Tibial nerve (tissue), 4 donors: ENCODE results near the gene RBM33. TPM values are rescaled to one million over a fixed set of nuclear protein-coding genes. Genes with fewer than 3 reads are reported as not detected.
A peak's percentile ranks its signal among the peaks of the same experiment; 100 is the strongest.

ENCODE experiments used
- DNase-seq, 2 donors: peaks; one replicate each; pipeline ENCODE4 v3.0.0-alpha.2; 2019; ENCODE audit warnings: low spot score in 2 of 2
- H3K27ac ChIP-seq, 4 donors: fragments of 200-600 bp; sonication (generic) in 3 of 4; one replicate each; pipeline ENCODE4 v1.5.1; 2017 to 2019; ENCODE audit warnings: mild to moderate bottlenecking in 1 of 4
- H3K27me3 ChIP-seq, 2 donors: fragments of 200-600 bp; sonication (generic) in 1 of 2; one replicate each; pipeline versions ENCODE4 v1.5.1 to v1.6.0; 2017 to 2019
- H3K36me3 ChIP-seq, 3 donors: fragments of 200-600 bp; sonication (generic); one replicate each; pipeline ENCODE4 v1.5.1; 2018 to 2019
- H3K4me1 ChIP-seq, 4 donors: fragments of 200-600 bp; sonication (generic) in 3 of 4; one replicate each; pipeline ENCODE4 v1.5.1; 2017 to 2019
- H3K4me3 ChIP-seq, 4 donors: fragments of 200-600 bp; sonication (generic) in 3 of 4; one replicate each; pipeline ENCODE4 v1.5.1; 2017 to 2019; ENCODE audit warnings: mild to moderate bottlenecking in 1 of 4, moderate library complexity in 1 of 4
- H3K9me3 ChIP-seq, 4 donors: fragments of 200-600 bp; sonication (generic) in 3 of 4; one replicate each; pipeline ENCODE4 v1.5.1; 2017 to 2019
- EP300 ChIP-seq, 2 donors: sonication (generic); formaldehyde crosslinking; IDR thresholded peaks; one replicate each; pipeline ENCODE4 v1.6.1; 2017; ENCODE audit warnings: antibody characterized with exemption in 2 of 2, mild to moderate bottlenecking in 1 of 2
- POLR2A ChIP-seq, 2 donors: fragments of 450-650 bp; IDR thresholded peaks; one replicate each; pipeline ENCODE4 v1.6.1; 2017; ENCODE audit warnings: antibody characterized with exemption in 2 of 2, mild to moderate bottlenecking in 2 of 2, moderate library complexity in 2 of 2
- WGBS, 2 donors: methylation state at CpG; one replicate each; pipeline ENCODE4 v1.1.5; 2018; 5-methylcytosine and 5-hydroxymethylcytosine counted together
- total RNA-seq, 4 donors: library from RNA; depleted of rRNA; stranded (reverse); fragments of >200 nt; gene quantifications; one replicate each; pipeline ENCODE4 v1.1.0, GENCODE V29; 2016
- TF ChIP-seq, protein P1 (sequence below), 5 experiments: fragments of 200-600 bp in 3 of 5; fragments of 450-650 bp in 2 of 5; sonication (generic) in 3 of 5; IDR thresholded peaks; one replicate each; pipeline ENCODE4 v1.5.1; 2016 to 2019; ENCODE audit warnings: antibody characterized with exemption in 5 of 5, mild to moderate bottlenecking in 3 of 5, moderate library complexity in 2 of 5

Gene RBM33
- total RNA-seq, 4 donors from 2014 or later = 85.0 to 92.4 (median 88.3) TPM

DNA sequence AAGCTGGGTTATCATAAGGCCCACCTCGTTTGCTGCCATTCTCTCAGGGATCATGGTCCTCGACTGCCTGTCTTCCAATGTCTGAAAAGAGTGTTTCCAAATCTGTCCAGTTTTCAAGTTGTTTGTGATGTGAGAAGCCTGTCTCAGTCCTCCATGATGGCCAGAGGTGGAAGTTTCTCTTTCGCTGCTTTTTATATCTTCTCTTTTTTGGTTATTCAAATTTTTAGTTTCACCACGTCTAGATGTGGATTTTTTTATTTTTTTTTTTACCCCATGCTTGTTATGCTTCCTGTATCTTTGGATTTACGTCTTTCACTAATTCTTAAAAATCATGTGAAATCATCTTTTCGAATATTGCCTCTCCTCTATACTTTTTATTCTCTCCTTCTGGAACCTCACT, 6.1 kb upstream of the RBM33 start:
- TF ChIP-seq POLR2A (IDR thresholded peaks at IDR 0.05) (no peak), EP300 (IDR thresholded peaks at IDR 0.05) (no peak)
- TF ChIP-seq, protein P1, sequence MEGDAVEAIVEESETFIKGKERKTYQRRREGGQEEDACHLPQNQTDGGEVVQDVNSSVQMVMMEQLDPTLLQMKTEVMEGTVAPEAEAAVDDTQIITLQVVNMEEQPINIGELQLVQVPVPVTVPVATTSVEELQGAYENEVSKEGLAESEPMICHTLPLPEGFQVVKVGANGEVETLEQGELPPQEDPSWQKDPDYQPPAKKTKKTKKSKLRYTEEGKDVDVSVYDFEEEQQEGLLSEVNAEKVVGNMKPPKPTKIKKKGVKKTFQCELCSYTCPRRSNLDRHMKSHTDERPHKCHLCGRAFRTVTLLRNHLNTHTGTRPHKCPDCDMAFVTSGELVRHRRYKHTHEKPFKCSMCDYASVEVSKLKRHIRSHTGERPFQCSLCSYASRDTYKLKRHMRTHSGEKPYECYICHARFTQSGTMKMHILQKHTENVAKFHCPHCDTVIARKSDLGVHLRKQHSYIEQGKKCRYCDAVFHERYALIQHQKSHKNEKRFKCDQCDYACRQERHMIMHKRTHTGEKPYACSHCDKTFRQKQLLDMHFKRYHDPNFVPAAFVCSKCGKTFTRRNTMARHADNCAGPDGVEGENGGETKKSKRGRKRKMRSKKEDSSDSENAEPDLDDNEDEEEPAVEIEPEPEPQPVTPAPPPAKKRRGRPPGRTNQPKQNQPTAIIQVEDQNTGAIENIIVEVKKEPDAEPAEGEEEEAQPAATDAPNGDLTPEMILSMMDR (IDR thresholded peaks at IDR 0.05) = no peak
- 89 to 91% methylated on average over 6 of the region's 6 CpGs for WGBS, 2 donors
- peaks cover 0 to 39% (median 0%) of the 10 kb centered on the region in 4 donors for H3K9me3 ChIP-seq

DNA sequence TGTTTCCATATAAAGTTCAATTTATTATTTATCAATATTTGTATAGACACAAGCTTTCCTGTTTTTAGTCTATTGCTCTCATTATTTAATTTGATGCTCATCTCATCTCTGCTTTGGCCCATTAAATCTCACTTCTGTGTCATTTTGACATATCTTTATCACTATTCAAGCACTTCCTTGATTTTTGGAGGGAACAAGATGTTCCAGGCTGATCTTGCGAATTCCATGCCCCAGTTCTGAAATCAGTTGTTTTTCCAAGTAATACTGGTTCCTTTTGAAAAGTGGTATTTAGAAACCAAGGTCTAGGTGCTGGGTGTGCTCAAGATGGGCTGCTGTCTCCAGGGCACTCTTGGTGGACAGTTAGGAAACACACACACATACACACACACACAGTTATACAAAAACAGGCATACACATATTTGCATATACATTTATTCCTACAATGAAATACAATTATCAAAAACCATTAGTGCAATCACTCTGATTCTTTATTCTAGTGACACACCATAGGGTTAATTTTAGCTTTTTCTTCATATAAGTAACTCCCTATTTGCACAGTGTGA, 4.4 kb upstream of the RBM33 start:
- no peak for DNase-seq
- H3K27me3 ChIP-seq = no peaks in the 10 kb centered on the region
- H3K4me1 ChIP-seq = peaks cover 0 to 7% (median 3%) of the 10 kb centered on the region in 4 donors
- no peak overlapping the region for H3K27ac ChIP-seq
- H3K36me3 ChIP-seq = peaks cover 0 to 34% (median 0%) of the 10 kb centered on the region in 3 donors
- 98% methylated on average over 1 of the region's 1 CpG for WGBS, 2 donors
- no peak overlapping the region for H3K4me3 ChIP-seq
- peaks cover 0 to 26% (median 0%) of the 10 kb centered on the region in 4 donors for H3K9me3 ChIP-seq
- no peak for TF ChIP-seq POLR2A (IDR thresholded peaks at IDR 0.05)
- TF ChIP-seq, protein P1 (IDR thresholded peaks at IDR 0.05) = no peak
- TF ChIP-seq EP300 (IDR thresholded peaks at IDR 0.05) = no peak

More for the DNA sequence above, 6.1 kb upstream of the RBM33 start:
- Histone ChIP-seq H3K36me3 (peaks cover 0 to 34% (median 0%) of the 10 kb centered on the region in 3 donors), H3K4me1 (peaks cover 0 to 4% (median 2%) of the 10 kb centered on the region in 4 donors), H3K4me3 (no peak overlapping the region), H3K27ac (no peak overlapping the region), H3K27me3 (no peaks in the 10 kb centered on the region)
- no peak for DNase-seq

DNA sequence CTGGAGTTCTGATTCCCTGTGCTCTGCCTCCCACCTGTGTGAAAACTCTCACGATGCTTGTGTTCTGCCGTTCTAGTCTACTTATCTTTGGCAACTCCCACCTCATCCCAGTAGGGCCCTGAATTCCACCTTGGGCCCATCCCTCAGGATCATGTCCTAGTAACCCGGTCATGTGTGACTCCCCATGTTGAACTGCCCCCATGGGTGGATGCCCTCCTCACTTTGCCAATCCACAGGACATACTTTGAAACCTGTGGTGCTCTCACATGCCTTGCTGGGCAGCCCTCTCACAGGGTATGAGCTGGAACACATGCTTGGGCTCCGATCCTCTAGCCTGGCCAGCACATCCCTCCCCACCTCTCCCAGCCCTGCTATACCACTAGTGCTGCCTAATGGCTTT, 3.8 kb upstream of the RBM33 start:
- Histone ChIP-seq H3K27ac (no peak overlapping the region), H3K36me3 (peaks cover 0 to 34% (median 0%) of the 10 kb centered on the region in 3 donors), H3K4me3 (no peak overlapping the region), H3K4me1 (peaks cover 0 to 10% (median 4%) of the 10 kb centered on the region in 4 donors), H3K27me3 (no peaks in the 10 kb centered on the region), H3K9me3 (peaks cover 0 to 25% (median 0%) of the 10 kb centered on the region in 4 donors)
- TF ChIP-seq, protein P1 (IDR thresholded peaks at IDR 0.05) = no peak
- TF ChIP-seq EP300 (IDR thresholded peaks at IDR 0.05) = no peak
- no peak for TF ChIP-seq POLR2A (IDR thresholded peaks at IDR 0.05)
- DNase-seq = no peak
- WGBS, 2 donors = 95 to 97% methylated on average over 4 of the region's 4 CpGs

GRCh38 chr7:155643804-155644177, 670 bp upstream of the RBM33 start:
- no peak for DNase-seq
- peak overlapping the region; percentile 95 to 99 (median 97) for H3K27ac ChIP-seq
- H3K4me1 ChIP-seq = peaks cover 0 to 28% (median 11%) of the 10 kb centered on the region in 4 donors
- H3K36me3 ChIP-seq = peaks cover 0 to 59% (median 0%) of the 10 kb centered on the region in 3 donors
- TF ChIP-seq POLR2A (IDR thresholded peaks at IDR 0.05) = no peak
- TF ChIP-seq, protein P1 (IDR thresholded peaks at IDR 0.05) = no peak
- H3K27me3 ChIP-seq = no peaks in the 10 kb centered on the region
- peak overlapping the region; percentile 93 to 100 (median 98) for H3K4me3 ChIP-seq
- H3K9me3 ChIP-seq = peaks cover 0 to 13% (median 5%) of the 10 kb centered on the region in 4 donors
- WGBS, 2 donors = 1 to 4% methylated on average over 18 to 30 of the region's 32 CpGs

DNA sequence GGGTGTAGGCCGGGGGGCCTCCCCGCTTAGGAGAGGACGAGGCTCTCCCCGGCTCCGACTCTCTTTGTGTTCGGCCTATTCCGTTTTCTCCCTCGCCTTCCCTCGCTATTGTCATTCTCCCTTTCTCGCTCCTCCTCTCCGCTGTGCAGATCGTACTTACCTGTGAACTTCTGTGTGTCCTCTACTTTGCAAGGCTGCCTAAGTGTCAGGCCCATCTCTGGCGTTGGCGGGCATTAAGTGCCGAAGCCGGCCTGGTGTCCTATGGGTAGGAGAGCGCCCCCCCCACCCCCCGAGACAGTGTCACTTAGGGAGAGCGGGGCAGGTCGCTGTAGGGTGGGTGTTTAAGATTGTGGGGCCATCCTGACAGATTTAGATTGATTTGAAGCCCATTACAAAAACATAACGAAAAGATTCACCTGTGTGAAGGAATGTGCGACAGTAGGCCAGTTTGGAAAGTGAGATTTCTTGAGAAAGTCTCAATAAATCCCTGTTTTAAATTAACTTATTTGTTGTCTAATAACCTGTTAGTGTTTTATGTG, 579 bp downstream of the RBM33 start:
- H3K36me3 ChIP-seq = peaks cover 0 to 62% (median 0%) of the 10 kb centered on the region in 3 donors
- peaks cover 0 to 29% (median 11%) of the 10 kb centered on the region in 4 donors for H3K4me1 ChIP-seq
- no peaks in the 10 kb centered on the region for H3K27me3 ChIP-seq
- peak overlapping the region; percentile 93 to 100 (median 98) for H3K4me3 ChIP-seq
- peaks cover 0 to 25% (median 10%) of the 10 kb centered on the region in 4 donors for H3K9me3 ChIP-seq
- DNase-seq = peak in 1 of 2 donors; percentile 21
- WGBS, 2 donors = 1% methylated on average over 22 of the region's 22 CpGs
- peak overlapping the region; percentile 95 to 99 (median 97) for H3K27ac ChIP-seq
- TF ChIP-seq, protein P1 (IDR thresholded peaks at IDR 0.05) = no peak
- TF ChIP-seq POLR2A (IDR thresholded peaks at IDR 0.05) = no peak
- no peak for TF ChIP-seq EP300 (IDR thresholded peaks at IDR 0.05)
